Thoracic aorta (tissue), 2 donors: Measurements from ENCODE around the gene SERP2. TPM values are rescaled to one million over a fixed set of nuclear protein-coding genes. Genes with fewer than 3 reads are reported as not detected.

Experiments used
- ATAC-seq: fragments of 150-250 bp; one replicate; pipeline ENCODE4 v1.8.0; 2017; ENCODE audit warnings: low read depth; ENCODE audit not compliant: insufficient number of reproducible peaks, low FRiP score
- DNase-seq: peaks from one replicate; pipeline ENCODE4 v3.0.0-alpha.2; 2020; ENCODE audit warnings: low spot score
- H3K27ac ChIP-seq, 2 donors: fragments of 200-600 bp; sonication (generic); 1 replicate in 1 of 2; 2 replicates in 1 of 2; pipeline ENCODE4 v1.5.1; 2016; ENCODE audit warnings: mild to moderate bottlenecking in 2 of 2, moderate library complexity in 2 of 2
- H3K27me3 ChIP-seq: fragments of 200-600 bp; sonication (generic); replicated peaks from 2 replicates; pipeline ENCODE4 v1.6.0; 2016; ENCODE audit warnings: mild to moderate bottlenecking; ENCODE audit not compliant: insufficient read depth
- H3K36me3 ChIP-seq: fragments of 200-600 bp; sonication (generic); one replicate; pipeline ENCODE4 v1.5.1; 2016
- H3K4me1 ChIP-seq, 2 donors: fragments of 200-600 bp; sonication (generic); 1 replicate in 1 of 2; 2 replicates in 1 of 2; pipeline versions ENCODE4 v1.5.1 to v1.6.0; 2016; ENCODE audit warnings: low read depth in 2 of 2, mild to moderate bottlenecking in 1 of 2; ENCODE audit not compliant: control insufficient read depth in 1 of 2
- H3K4me3 ChIP-seq: fragments of 200-600 bp; sonication (generic); 2 replicates; pipeline ENCODE4 v1.5.1; 2016; ENCODE audit warnings: mild to moderate bottlenecking
- H3K9me3 ChIP-seq: fragments of 200-600 bp; sonication (generic); 2 replicates; pipeline ENCODE4 v1.5.1; 2016
- total RNA-seq, 2 donors: library from RNA; depleted of rRNA; stranded (reverse); fragments of >200 nt; gene quantifications; one replicate each; pipeline versions ENCODE4 v1.1.0 to v1.2.3, GENCODE V29; 2016
- TF ChIP-seq, protein P1 (sequence below): fragments of 200-600 bp; sonication (generic); IDR thresholded peaks from one replicate; pipeline ENCODE4 v1.5.1; 2019; ENCODE audit warnings: antibody characterized with exemption

Gene SERP2
- total RNA-seq, 2 donors from 2014 or later: 3.8 to 3.9 TPM

DNA sequence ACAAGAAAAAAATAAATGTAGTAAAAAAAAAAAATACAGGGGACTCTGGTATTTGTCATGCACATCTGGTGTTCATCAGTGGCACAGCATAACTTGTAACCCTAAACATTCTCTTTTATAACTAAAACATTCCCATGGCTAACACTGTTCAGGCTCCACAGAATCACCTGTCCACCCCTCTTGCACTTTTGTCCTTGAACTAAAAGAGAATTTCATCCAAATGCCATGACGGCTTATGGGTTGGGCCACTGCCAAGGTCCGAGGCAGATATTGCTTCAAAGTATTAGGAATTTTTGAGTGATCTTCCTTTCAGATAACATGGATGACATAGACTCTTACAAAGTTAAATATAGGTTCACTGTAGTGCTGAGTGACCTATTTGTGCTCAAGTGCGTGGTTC lies 25.7 kb upstream of the SERP2 start:
- Histone ChIP-seq H3K27ac (no peak overlapping the region), H3K4me3 (no peak overlapping the region), H3K36me3 (no peaks in the 10 kb centered on the region), H3K4me1 (no peaks in the 10 kb centered on the region), H3K9me3 (no peaks in the 10 kb centered on the region), H3K27me3 (no peaks in the 10 kb centered on the region)
- DNase-seq (no peak), ATAC-seq (no peak)
- TF ChIP-seq, protein P1, sequence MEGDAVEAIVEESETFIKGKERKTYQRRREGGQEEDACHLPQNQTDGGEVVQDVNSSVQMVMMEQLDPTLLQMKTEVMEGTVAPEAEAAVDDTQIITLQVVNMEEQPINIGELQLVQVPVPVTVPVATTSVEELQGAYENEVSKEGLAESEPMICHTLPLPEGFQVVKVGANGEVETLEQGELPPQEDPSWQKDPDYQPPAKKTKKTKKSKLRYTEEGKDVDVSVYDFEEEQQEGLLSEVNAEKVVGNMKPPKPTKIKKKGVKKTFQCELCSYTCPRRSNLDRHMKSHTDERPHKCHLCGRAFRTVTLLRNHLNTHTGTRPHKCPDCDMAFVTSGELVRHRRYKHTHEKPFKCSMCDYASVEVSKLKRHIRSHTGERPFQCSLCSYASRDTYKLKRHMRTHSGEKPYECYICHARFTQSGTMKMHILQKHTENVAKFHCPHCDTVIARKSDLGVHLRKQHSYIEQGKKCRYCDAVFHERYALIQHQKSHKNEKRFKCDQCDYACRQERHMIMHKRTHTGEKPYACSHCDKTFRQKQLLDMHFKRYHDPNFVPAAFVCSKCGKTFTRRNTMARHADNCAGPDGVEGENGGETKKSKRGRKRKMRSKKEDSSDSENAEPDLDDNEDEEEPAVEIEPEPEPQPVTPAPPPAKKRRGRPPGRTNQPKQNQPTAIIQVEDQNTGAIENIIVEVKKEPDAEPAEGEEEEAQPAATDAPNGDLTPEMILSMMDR: no peak

GRCh38 chr13:44350775-44351504 lies 22.7 kb upstream of the SERP2 start:
- Histone ChIP-seq H3K9me3 (no peaks in the 10 kb centered on the region), H3K36me3 (no peaks in the 10 kb centered on the region), H3K27ac (no peak overlapping the region), H3K4me1 (no peaks in the 10 kb centered on the region), H3K27me3 (no peaks in the 10 kb centered on the region), H3K4me3 (no peak overlapping the region)
- TF ChIP-seq, protein P1: no peak
- ATAC-seq (no peak), DNase-seq (no peak)

GRCh38 chr13:44351505-44351854 lies 22.1 kb upstream of the SERP2 start:
- no peaks in the 10 kb centered on the region for H3K4me1 ChIP-seq
- no peaks in the 10 kb centered on the region for H3K27me3 ChIP-seq
- no peaks in the 10 kb centered on the region for H3K9me3 ChIP-seq
- DNase-seq (no peak), ATAC-seq (no peak)
- no peak overlapping the region for H3K4me3 ChIP-seq
- H3K36me3 ChIP-seq: no peaks in the 10 kb centered on the region
- H3K27ac ChIP-seq: no peak overlapping the region
- TF ChIP-seq, protein P1: no peak

- Histone ChIP-seq H3K27ac (no peak overlapping the region), H3K9me3 (no peaks in the 10 kb centered on the region), H3K4me3 (no peak overlapping the region), H3K4me1 (no peaks in the 10 kb centered on the region), H3K27me3 (no peaks in the 10 kb centered on the region), H3K36me3 (no peaks in the 10 kb centered on the region)
- ATAC-seq (no peak), DNase-seq (no peak)
- TF ChIP-seq, protein P1: no peak
Measured at GRCh38 chr13:44352202-44352601, 21.4 kb upstream of the SERP2 start.

DNA sequence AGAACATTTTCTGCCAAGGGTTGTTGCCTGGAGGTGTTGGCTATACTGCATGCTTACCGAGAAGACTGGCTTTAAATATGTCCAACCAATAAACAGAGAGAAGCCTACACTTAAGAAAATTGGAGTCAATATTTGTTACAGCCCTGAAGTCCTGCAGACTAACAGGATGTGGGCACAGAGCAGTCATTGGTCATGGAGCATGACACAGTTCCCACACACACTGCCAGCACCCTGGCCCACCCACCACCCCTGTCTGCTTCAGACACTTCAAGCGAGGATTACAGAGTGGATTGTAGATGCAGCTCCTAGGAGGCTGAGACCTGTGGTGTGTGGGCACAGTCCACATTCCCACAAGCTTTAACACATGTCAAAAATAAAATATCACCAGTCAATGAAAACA lies 21.0 kb upstream of the SERP2 start:
- H3K9me3 ChIP-seq: no peaks in the 10 kb centered on the region
- H3K27ac ChIP-seq: no peak overlapping the region
- no peaks in the 10 kb centered on the region for H3K27me3 ChIP-seq
- H3K36me3 ChIP-seq: no peaks in the 10 kb centered on the region
- TF ChIP-seq, protein P1: no peak
- ATAC-seq (no peak), DNase-seq (no peak)
- no peak overlapping the region for H3K4me3 ChIP-seq
- H3K4me1 ChIP-seq: no peaks in the 10 kb centered on the region
